ENCODE data around the gene ANKS1A. TPM values are rescaled to one million over a fixed set of nuclear protein-coding genes. Genes with fewer than 3 reads are reported as not detected.

The ANKS1A gene
- total RNA-seq, 1 experiment from 2014 or later: 26.5 TPM

GRCh38 chr6:34926655-34927054 lies 37.6 kb downstream of the ANKS1A start:
- no peak overlapping the region for H4K8ac ChIP-seq (replicated peaks; ENCODE audit: insufficient read length, low read depth, low read length)
- H4K20me1 ChIP-seq (ENCODE audit: control insufficient read depth, insufficient read depth, insufficient read length): no peaks in the 10 kb centered on the region
- no peak overlapping the region for H3K27ac Mint-ChIP-seq
- H2AFZ ChIP-seq (ENCODE audit: low read length): no peak overlapping the region
- H3K79me1 ChIP-seq (ENCODE audit: insufficient read depth, low read depth, low read length, poor library complexity, severe bottlenecking): peaks cover 2% of the 10 kb centered on the region
- no peak for DNase-seq
- no peak overlapping the region for H3T11ph ChIP-seq (ENCODE audit: low read length)
- H4K5ac ChIP-seq (ENCODE audit: insufficient read length, low read depth, low read length): no peak overlapping the region
- H3K27me3 ChIP-seq (ENCODE audit: insufficient read depth, low read length): no peaks in the 10 kb centered on the region
- peaks cover 11% of the 10 kb centered on the region for H3K27me3 Mint-ChIP-seq (ENCODE audit: low read depth)
- H3K4me1 Mint-ChIP-seq: peaks cover 42 to 54% of the 10 kb centered on the region in 2 experiments
- no peak overlapping the region for H3K4me2 ChIP-seq (ENCODE audit: insufficient read depth, insufficient read length, low read length)
- H2AK5ac ChIP-seq (ENCODE audit: insufficient read length, low read length): no peak overlapping the region
- H2BK120ac ChIP-seq (ENCODE audit: low read depth, low read length, poor library complexity, severe bottlenecking): no peak overlapping the region
- H3K4ac ChIP-seq (ENCODE audit: low read depth, low read length): no peak overlapping the region
- H3K23me2 ChIP-seq (ENCODE audit: insufficient read length, low read depth, low read length, poor library complexity, severe bottlenecking): no peaks in the 10 kb centered on the region
- no peak overlapping the region for H3K27ac ChIP-seq (ENCODE audit: insufficient read length, low read depth, low read length)
- no peak overlapping the region for H4K91ac ChIP-seq (ENCODE audit: insufficient read length, low read depth, low read length)
- H3K23ac ChIP-seq (ENCODE audit: insufficient read length, low read depth, low read length): no peak overlapping the region
- no peak overlapping the region for H3K56ac ChIP-seq (ENCODE audit: insufficient read length, low read depth, low read length)
- no peak for TF ChIP-seq CTCF (conservative IDR thresholded peaks at IDR 0.05)
- H3K14ac ChIP-seq (ENCODE audit: insufficient read depth, low read length): no peak overlapping the region
- H2BK15ac ChIP-seq (ENCODE audit: low read depth, low read length): no peak overlapping the region
- no peak overlapping the region for H3K18ac ChIP-seq (ENCODE audit: insufficient read length, low read depth, low read length)
- no peaks in the 10 kb centered on the region for H3K36me3 Mint-ChIP-seq (ENCODE audit: insufficient read depth in 1 of 3, low read depth in 3 of 3)
- no peak overlapping the region for H2BK5ac ChIP-seq (ENCODE audit: insufficient read length, low read length)
- H3K79me2 ChIP-seq (ENCODE audit: insufficient read depth, low read length): no peaks in the 10 kb centered on the region
- no peak overlapping the region for H3K4me3 Mint-ChIP-seq
- H2BK20ac ChIP-seq (ENCODE audit: low read depth, low read length, poor library complexity, severe bottlenecking): no peak overlapping the region
- no peak overlapping the region for H3K9ac ChIP-seq (ENCODE audit: extremely low read depth, insufficient read length, low read length)
- no peaks in the 10 kb centered on the region for H3K9me3 Mint-ChIP-seq
- H2BK12ac ChIP-seq (ENCODE audit: insufficient read length, low read depth, low read length): no peak overlapping the region
- peaks cover 5% of the 10 kb centered on the region; the same call in 1 of the 2 replicates for H3K4me1 ChIP-seq (ENCODE audit: insufficient read depth, low read length)
- H3K9me3 ChIP-seq (ENCODE audit: control insufficient read depth, low read depth, low read length): no peaks in the 10 kb centered on the region

All from H9 (cell line).